Effector memory CD4-positive, alpha-beta T cell (primary cell): ENCODE data around the gene KRT7.

Experiments
- DNase-seq, 3 donors: peaks; one replicate each; pipeline ENCODE4 v3.0.0-alpha.2; 2020
- H3K27ac ChIP-seq: 2 replicates; pipeline ENCODE4 v1.7.0; 2013; ENCODE audit warnings: mild to moderate bottlenecking, low read length, moderate library complexity; ENCODE audit not compliant: insufficient read depth, poor library complexity, severe bottlenecking
- H3K27me3 ChIP-seq: replicated peaks from 2 replicates; pipeline ENCODE4 v1.7.0; 2013; ENCODE audit warnings: mild to moderate bottlenecking, low read length; ENCODE audit not compliant: insufficient read depth, control insufficient read depth, poor library complexity, severe bottlenecking
- H3K36me3 ChIP-seq: 2 replicates; pipeline ENCODE4 v1.7.0; 2013; ENCODE audit warnings: mild to moderate bottlenecking, low read length, moderate library complexity; ENCODE audit not compliant: control insufficient read depth, insufficient read depth
- H3K4me1 ChIP-seq: 2 replicates; pipeline ENCODE4 v1.7.0; 2013; ENCODE audit warnings: low read length, mild to moderate bottlenecking; ENCODE audit not compliant: control insufficient read depth, insufficient read depth, poor library complexity, severe bottlenecking
- H3K4me3 ChIP-seq: 2 replicates; pipeline ENCODE4 v1.7.0; 2013; ENCODE audit warnings: low read length, low read depth, mild to moderate bottlenecking; ENCODE audit not compliant: insufficient read depth, poor library complexity, severe bottlenecking
- H3K9me3 ChIP-seq: 2 replicates; pipeline ENCODE4 v1.7.0; 2013; ENCODE audit warnings: mild to moderate bottlenecking, low read length, moderate library complexity; ENCODE audit not compliant: control insufficient read depth

Gene KRT7

GRCh38 chr12:52229836-52230343 lies 3.2 kb upstream of the KRT7 start:
- H3K27ac ChIP-seq, result no peak overlapping the region
- H3K4me3 ChIP-seq, result no peak overlapping the region
- H3K27me3 ChIP-seq, result peaks cover 20% of the 10 kb centered on the region
- no peak for DNase-seq
- no peaks in the 10 kb centered on the region for H3K4me1 ChIP-seq
- H3K9me3 ChIP-seq, result no peaks in the 10 kb centered on the region
- no peaks in the 10 kb centered on the region for H3K36me3 ChIP-seq

DNA sequence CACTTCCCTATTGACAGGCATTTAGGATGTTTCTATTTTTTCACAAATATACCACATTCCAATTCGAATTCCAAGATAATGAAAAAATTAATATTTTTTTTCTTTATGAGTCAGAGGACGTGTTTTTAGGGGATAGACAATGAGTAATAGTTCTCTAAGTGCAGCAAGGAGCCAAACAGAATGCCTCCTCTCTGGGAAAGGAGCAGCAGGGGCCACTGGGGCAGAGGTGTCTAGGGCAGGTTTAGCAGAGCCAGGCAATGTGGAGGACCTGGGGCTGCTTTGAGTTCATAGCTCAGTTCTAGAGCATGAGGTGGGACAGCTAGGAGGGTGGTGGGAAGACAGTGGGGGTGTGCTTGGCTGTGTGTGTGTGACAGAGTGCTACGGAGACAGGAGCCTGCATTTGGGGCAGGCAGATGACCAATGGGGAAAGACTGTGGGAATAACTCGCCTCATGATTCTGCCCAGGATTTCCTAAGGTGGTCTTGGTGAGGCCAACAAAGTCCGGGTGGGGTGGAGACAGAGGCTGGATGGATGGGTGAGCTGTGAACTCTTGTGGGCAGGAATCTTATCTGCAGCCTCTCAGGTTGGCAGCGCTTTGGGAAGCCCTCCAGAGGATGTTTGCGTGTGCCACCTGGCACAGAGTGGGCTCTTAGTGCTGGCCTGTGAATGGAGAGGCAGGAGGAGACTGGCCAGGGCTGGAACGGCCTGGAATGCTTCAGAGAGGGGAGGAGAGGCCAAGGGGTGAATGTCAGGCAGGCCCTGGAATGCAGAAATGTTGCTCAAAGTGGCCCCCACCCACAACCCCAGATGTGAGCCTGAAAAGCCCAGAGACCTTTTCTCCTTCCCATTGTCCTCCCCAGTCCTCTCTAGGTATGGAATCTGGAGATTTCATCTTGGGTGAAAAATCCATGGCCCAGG lies 2.4 kb upstream of the KRT7 start:
- no peaks in the 10 kb centered on the region for H3K9me3 ChIP-seq
- H3K4me3 ChIP-seq, result no peak overlapping the region
- no peak for DNase-seq
- H3K4me1 ChIP-seq, result no peaks in the 10 kb centered on the region
- H3K27ac ChIP-seq, result no peak overlapping the region
- H3K36me3 ChIP-seq, result no peaks in the 10 kb centered on the region
- peaks cover 20% of the 10 kb centered on the region for H3K27me3 ChIP-seq

DNA sequence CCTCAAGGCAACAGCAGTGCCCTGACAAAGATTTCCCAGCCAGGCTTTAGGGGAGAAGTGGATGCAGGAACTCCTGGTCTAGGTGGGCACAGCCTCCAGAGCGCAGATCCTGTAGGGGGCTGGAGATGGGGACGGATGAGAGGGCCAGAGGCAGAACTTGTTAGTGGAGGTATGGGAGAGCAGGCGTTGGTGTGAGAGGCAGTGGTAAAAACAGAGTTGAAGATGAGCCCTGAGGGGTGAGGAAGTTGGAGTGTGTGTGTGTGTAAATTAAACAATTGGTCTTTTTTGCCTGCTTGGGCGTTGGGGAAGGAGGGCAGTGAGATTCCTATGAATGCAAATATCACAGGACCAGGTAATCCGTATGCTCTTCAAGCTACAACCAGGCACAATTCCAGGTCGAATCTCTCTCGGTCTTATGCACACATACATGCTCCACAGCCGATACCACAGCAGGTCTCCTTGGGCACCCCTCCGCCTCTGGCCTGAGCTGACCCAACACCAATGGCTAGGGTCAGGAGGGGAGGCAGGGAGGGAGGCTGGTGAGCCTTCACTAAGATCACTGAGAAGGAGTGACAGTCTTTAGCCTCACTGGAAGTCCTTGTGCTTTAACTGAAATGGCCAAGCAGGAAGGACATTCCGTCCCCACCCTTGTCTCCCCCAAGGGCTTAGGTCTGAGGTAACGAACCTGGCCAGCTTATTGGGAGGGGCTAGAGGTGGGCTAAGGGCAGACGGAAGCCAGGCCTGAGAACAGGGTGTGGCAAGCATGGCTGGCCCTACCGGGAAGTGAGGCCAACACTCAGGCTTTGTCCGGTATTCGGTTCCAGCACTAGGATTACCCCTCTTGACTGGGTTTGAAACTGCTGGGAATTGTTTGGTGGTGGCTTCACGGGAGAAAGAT lies 1.5 kb upstream of the KRT7 start:
- no peak for DNase-seq
- H3K4me1 ChIP-seq, result no peaks in the 10 kb centered on the region
- H3K9me3 ChIP-seq, result no peaks in the 10 kb centered on the region

GRCh38 chr12:52232203-52232673 lies 805 bp upstream of the KRT7 start:
- Histone ChIP-seq H3K27me3 (peaks cover 20% of the 10 kb centered on the region), H3K9me3 (no peaks in the 10 kb centered on the region), H3K4me1 (no peaks in the 10 kb centered on the region), H3K4me3 (no peak overlapping the region), H3K36me3 (no peaks in the 10 kb centered on the region), H3K27ac (no peak overlapping the region)
- DNase-seq, result no peak

More for the DNA sequence above, 1.5 kb upstream of the KRT7 start:
- Histone ChIP-seq H3K36me3 (no peaks in the 10 kb centered on the region), H3K27me3 (peaks cover 20% of the 10 kb centered on the region), H3K4me3 (no peak overlapping the region), H3K27ac (no peak overlapping the region)

DNA sequence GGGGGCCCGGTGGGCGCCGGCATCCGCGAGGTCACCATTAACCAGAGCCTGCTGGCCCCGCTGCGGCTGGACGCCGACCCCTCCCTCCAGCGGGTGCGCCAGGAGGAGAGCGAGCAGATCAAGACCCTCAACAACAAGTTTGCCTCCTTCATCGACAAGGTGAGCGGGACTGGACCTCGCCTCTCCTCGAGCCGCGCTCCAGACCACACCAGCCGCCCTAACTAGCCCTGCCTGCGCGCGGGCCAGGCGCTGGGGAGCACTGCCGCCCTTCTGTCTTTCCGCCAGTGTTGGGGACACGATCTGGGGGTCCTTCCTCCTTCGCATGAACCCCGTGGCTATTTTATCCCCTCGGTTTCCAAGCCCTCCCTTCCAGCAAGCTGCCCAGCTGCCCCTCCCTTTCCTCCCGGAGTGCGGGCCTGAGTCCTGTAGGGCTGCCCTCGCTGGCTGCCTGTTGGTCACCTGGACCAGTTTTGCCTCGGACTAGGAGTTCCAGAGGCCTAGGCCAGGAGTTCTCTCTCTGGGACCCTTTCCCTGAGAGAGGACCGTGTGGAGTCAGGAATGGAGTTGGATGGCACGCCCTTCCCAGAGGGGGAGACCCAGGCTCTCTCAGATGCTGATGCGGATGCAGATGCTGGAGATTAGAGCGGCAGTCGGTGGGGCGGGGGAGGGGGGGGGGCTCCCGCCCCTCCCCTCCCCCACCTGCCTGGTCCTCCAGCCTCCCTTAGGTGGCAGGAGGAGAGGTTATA lies 592 bp downstream of the KRT7 start:
- Histone ChIP-seq H3K27me3 (peaks cover 20% of the 10 kb centered on the region), H3K36me3 (no peaks in the 10 kb centered on the region), H3K4me1 (no peaks in the 10 kb centered on the region), H3K27ac (no peak overlapping the region), H3K4me3 (no peak overlapping the region), H3K9me3 (no peaks in the 10 kb centered on the region)
- DNase-seq, result no peak

- Histone ChIP-seq H3K36me3 (no peaks in the 10 kb centered on the region), H3K4me3 (no peak overlapping the region), H3K27me3 (peaks cover 20% of the 10 kb centered on the region), H3K4me1 (no peaks in the 10 kb centered on the region), H3K9me3 (no peaks in the 10 kb centered on the region), H3K27ac (no peak overlapping the region)
- DNase-seq, result no peak
Measured at GRCh38 chr12:52234223-52234810, 1.3 kb downstream of the KRT7 start.

DNA sequence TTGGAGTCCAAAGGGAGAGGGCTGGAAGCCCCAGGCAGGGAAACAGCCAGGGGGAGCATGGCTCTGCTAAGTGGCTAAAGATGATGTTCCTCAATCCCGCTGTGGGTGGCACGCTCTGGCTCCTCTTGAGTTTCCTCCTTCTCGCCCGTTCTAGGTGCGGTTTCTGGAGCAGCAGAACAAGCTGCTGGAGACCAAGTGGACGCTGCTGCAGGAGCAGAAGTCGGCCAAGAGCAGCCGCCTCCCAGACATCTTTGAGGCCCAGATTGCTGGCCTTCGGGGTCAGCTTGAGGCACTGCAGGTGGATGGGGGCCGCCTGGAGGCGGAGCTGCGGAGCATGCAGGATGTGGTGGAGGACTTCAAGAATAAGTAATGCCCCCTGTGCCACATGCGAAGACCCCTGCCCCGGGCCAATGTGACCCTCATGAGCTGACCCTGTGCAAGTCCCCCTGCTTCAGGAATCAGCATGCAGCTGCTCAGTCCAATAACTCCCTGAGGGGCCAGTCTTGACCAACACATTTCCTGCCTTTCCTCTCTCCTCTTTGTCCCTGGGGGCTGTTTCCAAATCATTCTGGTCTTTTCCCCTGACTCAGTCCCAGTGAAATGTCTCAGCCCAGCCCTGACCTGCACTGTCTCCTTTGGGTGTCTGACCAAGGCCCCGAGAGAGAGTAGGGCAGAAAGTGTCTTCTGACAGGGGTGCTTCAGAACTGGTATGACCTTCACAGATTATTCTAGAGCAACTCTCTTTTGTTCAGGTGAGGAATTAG lies 2.1 kb downstream of the KRT7 start:
- no peak for DNase-seq
- H3K36me3 ChIP-seq, result no peaks in the 10 kb centered on the region
- H3K4me3 ChIP-seq, result no peak overlapping the region
- H3K9me3 ChIP-seq, result no peaks in the 10 kb centered on the region
- H3K27ac ChIP-seq, result no peak overlapping the region
- H3K4me1 ChIP-seq, result no peaks in the 10 kb centered on the region
- H3K27me3 ChIP-seq, result peaks cover 20% of the 10 kb centered on the region

DNA sequence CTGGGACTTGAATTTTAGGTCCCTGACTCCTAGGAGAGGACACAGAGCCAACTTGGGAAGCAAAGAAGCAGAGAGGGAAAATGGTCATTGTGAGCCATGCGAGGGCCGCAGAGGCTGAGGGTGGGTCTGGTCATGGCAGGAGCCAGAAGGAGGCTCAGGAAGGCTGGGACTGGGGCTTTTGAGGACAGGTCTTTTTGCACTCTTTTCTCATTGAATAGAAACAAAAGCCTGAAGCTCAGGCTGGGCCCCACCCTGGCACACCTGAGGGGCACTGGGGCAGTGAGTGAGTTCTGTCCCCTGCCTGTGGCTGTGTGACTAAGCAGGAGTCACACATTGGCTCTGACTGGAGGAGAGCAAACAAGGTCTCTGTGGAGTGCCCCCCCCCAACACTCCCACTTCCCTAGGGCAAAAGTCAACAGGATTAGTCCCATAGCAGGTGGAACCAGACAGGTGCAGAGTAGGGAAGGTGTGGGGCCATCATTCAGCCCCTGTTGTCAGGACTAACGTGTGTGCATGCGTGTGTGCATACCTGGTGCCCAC lies 2.8 kb downstream of the KRT7 start:
- Histone ChIP-seq H3K9me3 (no peaks in the 10 kb centered on the region), H3K27ac (no peak overlapping the region), H3K27me3 (peaks cover 20% of the 10 kb centered on the region), H3K4me1 (no peaks in the 10 kb centered on the region), H3K4me3 (no peak overlapping the region), H3K36me3 (no peaks in the 10 kb centered on the region)
- no peak for DNase-seq
